GM18505 (cell line): ENCODE measurements around the gene VN1R4.
"Not testable (repeated sequence)": the region's sequence is repeated elsewhere in the genome, so short reads cannot be mapped to it uniquely, and the experiment has no call there.

Source experiments
- ATAC-seq: cut with Tn5 transposase; IDR thresholded peaks from one replicate; pipeline ENCODE4 v1.9.1; 2021; ENCODE audit not compliant: unreplicated experiment
- POLR2A ChIP-seq: IDR thresholded peaks from 4 replicates; pipeline ENCODE4 v1.6.1; 2011; ENCODE audit warnings: borderline replicate concordance; ENCODE audit not compliant: insufficient read depth, insufficient read length; ENCODE audit errors: extremely low read depth

The VN1R4 gene, protein sequence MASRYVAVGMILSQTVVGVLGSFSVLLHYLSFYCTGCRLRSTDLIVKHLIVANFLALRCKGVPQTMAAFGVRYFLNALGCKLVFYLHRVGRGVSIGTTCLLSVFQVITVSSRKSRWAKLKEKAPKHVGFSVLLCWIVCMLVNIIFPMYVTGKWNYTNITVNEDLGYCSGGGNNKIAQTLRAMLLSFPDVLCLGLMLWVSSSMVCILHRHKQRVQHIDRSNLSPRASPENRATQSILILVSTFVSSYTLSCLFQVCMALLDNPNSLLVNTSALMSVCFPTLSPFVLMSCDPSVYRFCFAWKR

DNA sequence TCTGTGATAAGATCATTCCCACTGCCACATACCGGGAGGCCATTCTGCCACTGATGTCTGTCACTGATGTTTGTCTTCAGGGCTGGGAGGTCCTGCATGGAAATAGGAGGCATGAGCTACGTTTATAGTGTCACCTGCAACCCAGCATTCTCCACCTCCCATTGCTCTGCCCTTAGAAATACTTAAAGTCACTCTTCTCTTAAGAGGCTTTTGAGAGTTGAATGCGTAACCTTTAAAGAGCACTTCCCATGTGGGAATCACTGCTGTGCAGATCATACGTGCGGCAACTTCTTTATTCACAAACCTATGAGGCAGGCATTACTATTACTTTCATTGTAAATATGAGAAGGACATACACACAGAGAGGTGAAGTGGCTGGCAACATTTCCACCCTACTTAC lies at the start of gene VN1R4:
TSS of gene VN1R4 (minus strand) at position 101 of the 400 bp plus-strand sequence. CDS start at position 43, 58 bp downstream.
- not testable (repeated sequence) for ATAC-seq

DNA sequence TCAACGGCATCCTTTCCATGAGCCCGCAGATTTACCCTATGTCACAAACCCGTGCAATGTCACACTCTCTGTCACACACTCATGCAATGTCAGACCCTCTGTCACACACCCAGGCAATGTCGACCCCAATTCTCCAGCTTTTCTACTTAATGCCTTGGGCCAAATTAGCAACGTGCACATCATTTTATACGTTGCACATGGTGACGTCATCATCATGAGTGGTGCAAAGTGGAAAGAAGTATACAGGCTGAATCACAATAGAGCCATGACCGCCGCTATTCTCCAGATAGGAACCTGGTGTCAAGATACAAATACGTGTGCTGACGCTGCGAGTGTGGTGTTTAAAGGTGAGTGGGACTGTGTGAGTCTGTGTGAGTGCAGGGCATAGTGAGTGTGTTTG lies 44.4 kb upstream of the VN1R4 start:
- no peak for ATAC-seq
- TF ChIP-seq POLR2A: no peak

GRCh38 chr19:53311044-53311443 lies 43.5 kb upstream of the VN1R4 start:
- no peak for TF ChIP-seq POLR2A
- ATAC-seq: no peak

DNA sequence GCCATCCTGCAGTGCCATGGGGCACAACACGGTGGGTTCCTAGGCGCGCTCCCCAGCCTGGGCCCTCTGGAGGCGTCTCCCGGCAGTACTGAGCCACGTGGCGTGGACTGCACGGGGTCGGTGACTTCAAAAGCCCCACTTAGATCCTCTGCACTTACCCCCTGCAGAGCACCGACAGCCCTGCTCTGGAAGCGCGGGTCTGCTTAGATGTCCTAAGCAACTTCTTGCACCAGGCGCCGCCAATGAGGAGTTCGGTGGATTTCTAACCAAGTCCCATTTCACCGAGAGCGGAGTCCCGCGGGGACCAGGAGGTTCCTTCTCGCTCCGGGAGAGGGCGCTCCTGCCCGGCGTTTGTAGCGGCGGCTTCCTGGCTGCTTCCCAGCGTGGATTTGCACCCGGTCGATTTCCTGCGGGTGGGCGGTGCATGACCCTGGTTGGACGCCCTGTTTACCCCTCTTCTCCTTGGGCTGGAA lies 40.9 kb upstream of the VN1R4 start:
- ATAC-seq: no peak
- no peak for TF ChIP-seq POLR2A

- not testable (repeated sequence) for ATAC-seq
These were observed 33.8 kb upstream of the VN1R4 start for GRCh38 chr19:53301341-53301740.

DNA sequence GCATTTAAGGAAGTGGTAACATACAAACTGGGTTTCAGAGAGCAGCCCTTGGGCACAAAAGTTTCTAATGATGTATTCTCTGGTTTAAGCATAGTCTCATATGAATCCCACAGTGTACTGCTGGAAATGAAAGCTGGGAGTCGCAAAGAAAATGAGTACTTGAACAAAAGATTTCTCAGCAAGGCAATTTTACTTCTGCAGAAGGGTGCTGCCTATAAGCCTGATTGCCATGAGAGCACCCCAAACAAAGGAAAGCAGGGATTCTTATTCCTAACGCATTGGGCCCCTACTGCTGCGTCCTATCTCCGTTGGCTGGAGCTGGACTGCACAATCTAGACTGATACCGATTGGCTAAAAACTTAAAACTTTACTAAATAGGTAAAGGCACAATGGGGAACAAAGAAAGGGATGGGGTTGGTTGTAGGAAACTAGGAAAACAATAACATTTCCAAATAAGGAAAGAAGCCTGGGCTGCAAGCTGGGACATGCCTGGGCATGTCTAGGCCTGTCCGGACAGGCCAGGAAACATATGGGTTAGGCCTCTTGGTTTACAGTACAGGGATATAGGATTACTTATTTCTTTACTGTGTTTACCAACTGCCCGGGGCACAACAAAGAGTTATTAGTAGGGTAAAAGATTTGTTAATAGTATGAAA lies 27.4 kb upstream of the VN1R4 start:
- no peak for ATAC-seq
- no peak for TF ChIP-seq POLR2A

DNA sequence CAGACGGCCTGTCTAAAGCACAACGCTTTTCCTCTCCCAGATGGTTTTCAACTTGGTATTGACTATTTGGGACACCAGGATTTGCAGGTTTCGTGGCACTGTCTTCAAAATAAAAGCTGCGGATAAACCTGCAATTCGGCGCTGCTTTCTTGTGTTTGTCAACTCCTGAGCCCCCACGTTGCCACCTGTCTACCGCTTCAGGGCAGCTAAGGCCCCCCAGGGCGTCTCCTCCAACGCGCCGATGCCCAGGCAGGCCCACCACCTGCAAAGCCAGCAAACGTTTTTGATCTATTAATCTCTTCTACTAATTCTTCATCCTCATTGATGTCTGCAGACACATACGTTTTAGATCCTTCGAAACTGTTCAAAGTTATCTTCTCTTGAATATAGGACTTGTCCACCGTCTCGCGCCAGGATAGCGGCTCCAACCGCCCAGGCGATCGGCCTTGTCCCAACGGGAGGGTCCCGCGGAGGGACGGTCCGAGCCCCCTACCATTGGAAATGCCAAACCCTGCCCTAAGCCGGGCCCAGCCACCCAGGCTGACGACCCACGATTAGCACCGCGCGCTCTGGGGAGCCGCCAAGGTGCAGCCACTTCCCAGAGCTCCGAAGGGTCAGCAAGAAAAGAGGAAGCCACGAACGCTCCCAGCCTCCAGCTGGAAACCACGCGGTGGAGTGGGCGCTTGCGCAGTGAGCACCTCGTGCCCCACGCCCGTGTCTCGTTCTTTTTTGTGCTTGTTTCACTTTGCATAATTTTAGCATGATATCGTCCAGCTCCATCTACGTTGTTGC lies 23.4 kb upstream of the VN1R4 start:
- no peak for ATAC-seq
- no peak for TF ChIP-seq POLR2A

DNA sequence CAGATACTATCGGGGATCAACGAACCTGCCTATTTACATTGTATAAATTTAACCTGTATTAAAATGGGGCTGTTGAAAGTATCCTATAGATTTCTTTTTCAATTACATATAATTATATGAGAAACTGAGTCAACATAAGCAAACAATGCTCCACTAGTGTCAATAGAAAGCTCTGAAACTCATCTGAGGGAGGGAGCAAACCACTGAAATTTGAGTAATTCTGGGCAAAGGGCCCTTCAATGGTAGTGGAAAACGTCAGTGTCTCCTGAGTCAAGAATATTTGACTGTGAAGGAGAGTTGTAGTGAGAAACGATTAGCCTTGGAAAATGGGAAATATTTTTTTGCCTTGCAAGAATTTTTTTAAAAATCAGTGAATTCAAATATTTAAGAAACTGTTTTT lies 17.6 kb upstream of the VN1R4 start:
- no peak for ATAC-seq

DNA sequence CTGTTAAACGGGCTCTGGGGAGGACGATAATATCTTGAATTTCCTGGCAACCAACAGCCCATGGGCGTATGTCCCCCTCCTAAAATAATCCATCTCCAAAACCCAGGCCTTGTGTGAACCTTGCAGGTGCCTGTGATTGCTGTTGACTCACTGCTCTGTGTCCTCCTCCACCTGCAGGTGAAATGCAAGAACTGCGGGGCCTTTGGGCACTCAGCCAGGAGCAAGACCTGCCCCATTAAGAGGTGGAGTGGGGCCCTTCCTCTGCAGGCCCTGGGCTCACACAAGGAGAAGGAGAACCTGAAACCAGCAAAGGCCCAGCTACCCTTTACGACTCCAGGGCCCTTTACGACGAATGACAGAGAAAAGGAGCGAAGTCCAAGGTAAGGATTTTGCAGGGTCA lies 14.4 kb upstream of the VN1R4 start:
- not testable (repeated sequence) for ATAC-seq

More for the DNA sequence above, 17.6 kb upstream of the VN1R4 start:
- TF ChIP-seq POLR2A: no peak

GRCh38 chr19:53275480-53275879 lies 8.0 kb upstream of the VN1R4 start:
- ATAC-seq: no peak
- no peak for TF ChIP-seq POLR2A

DNA sequence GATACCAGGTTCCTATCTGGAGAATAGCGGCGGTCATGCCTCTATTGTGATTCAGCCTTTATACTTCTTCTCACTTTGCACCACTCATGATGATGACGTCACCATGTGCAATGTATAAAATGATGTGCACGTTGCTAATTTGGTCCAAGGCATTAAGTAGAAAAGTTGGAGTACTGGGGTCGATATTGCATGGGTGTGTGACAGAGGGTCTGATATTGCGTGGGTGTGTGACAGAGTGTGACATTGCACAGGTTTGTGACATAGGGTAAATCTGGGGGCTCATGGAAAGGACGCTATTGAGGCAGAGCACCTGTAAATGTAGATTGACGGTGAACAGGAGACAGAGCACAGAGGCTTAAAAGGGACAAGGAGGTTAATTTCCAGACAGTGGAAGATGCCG lies 4.5 kb upstream of the VN1R4 start:
- no peak for ATAC-seq
- no peak for TF ChIP-seq POLR2A

GRCh38 chr19:53269861-53270260 lies 2.3 kb upstream of the VN1R4 start:
- not testable (repeated sequence) for ATAC-seq

DNA sequence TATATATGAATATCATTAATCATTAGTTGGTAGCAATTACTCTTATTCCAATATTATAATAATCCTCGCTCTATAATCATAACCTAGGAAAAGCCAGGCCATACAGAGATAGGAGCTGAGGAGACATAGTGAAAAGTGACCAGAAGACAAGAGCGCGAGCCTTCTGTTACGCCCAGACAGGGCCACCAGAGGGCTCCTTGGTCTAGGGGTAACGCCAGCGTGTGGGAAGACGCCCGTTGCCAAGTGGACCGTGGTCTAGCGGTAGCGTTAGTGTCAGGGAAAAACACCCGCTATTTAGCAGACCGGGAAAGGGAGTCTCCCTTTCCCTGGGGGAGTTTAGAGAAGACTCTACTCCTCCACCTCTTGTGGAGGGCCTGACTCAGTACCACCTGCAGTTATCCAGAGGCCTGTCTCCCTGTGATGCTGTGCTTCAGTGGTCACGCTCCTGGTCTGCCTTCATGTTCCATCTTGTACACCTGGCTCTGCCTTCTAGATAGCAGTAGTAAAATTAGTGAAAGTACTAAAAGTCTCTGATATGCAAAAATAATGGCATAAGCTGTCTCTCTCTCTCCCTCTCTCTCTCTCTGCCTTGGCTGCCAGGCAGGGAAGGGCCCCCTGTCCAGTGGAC lies 9.7 kb downstream of the VN1R4 start, which contains the start of gene VN1R2:
TSS of gene VN1R2 (plus strand) at position 578 of the 628 bp plus-strand sequence. CDS start 84 bp downstream, outside the sequence.
- ATAC-seq: not testable (repeated sequence)
